GM21576 (cell line): ENCODE results near the gene NPC1.
"Not testable (repeated sequence)": the region's sequence is repeated elsewhere in the genome, so short reads cannot be mapped to it uniquely, and the experiment has no call there.

Experiments used
- ATAC-seq: cut with Tn5 transposase; IDR thresholded peaks from one replicate; pipeline ENCODE4 v1.9.1; 2021; ENCODE audit warnings: mild to moderate bottlenecking, moderate library complexity; ENCODE audit not compliant: unreplicated experiment

Gene NPC1

GRCh38 chr18:23494992-23495391 lies 91.3 kb downstream of the NPC1 start:
- ATAC-seq: no peak

GRCh38 chr18:23493654-23494053 lies 92.7 kb downstream of the NPC1 start:
- no peak for ATAC-seq

GRCh38 chr18:23489586-23489985 lies 96.7 kb downstream of the NPC1 start:
- not testable (repeated sequence) for ATAC-seq

GRCh38 chr18:23487738-23488570 lies 98.4 kb downstream of the NPC1 start:
- ATAC-seq: peak; percentile 86

- ATAC-seq: no peak
Observed at GRCh38 chr18:23485386-23485785, 100.9 kb downstream of the NPC1 start.

- no peak for ATAC-seq
Observed at GRCh38 chr18:23484561-23485182, 101.6 kb downstream of the NPC1 start.
